Stimulated activated CD4-positive, alpha-beta T cell treated with anti-CD3 and anti-CD28 coated beads, TNF-alpha, amount 100 ng/mL, for 24 hours (primary cell): ENCODE measurements around the gene NDST1.
A peak's percentile ranks its signal among the peaks of the same experiment; 100 is the strongest.
"Not testable (repeated sequence)": the region's sequence is repeated elsewhere in the genome, so short reads cannot be mapped to it uniquely, and the experiment has no call there.

Experiments
- DNase-seq, 3 experiments: peaks; one replicate each; pipeline ENCODE4 v3.0.0-alpha.2; 2020; ENCODE audit warnings: low read depth in 3 of 3

Gene NDST1

GRCh38 chr5:150507474-150508276 lies at the start of gene NDST1:
Gene NDST1, plus strand, starts transcription at chr5:150508131. Its CDS starts 13,124 bp downstream, at chr5:150521255.
- no peak for DNase-seq

- peak; percentile 76 to 84 (median 78) for DNase-seq
Observed at GRCh38 chr5:150458802-150459557, 49.0 kb upstream of the NDST1 start.

- DNase-seq: no peak
Observed at GRCh38 chr5:150460781-150461180, 47.1 kb upstream of the NDST1 start.

GRCh38 chr5:150461231-150461630 lies 46.7 kb upstream of the NDST1 start:
- DNase-seq: no peak

- DNase-seq: no peak
Observed at GRCh38 chr5:150464554-150465012, 43.3 kb upstream of the NDST1 start.

- DNase-seq: no peak
Observed at GRCh38 chr5:150465927-150466326, 42.0 kb upstream of the NDST1 start.

- no peak for DNase-seq
Observed at GRCh38 chr5:150468206-150468605, 39.7 kb upstream of the NDST1 start.

GRCh38 chr5:150469718-150470469 lies 38.0 kb upstream of the NDST1 start:
- DNase-seq: no peak

- no peak for DNase-seq
Observed at GRCh38 chr5:150473673-150474358, 34.1 kb upstream of the NDST1 start.

GRCh38 chr5:150476568-150476967 lies 31.4 kb upstream of the NDST1 start:
- not testable (repeated sequence) for DNase-seq

GRCh38 chr5:150479416-150479815 lies 28.5 kb upstream of the NDST1 start:
- no peak for DNase-seq

- no peak for DNase-seq
Observed at GRCh38 chr5:150481708-150481965, 26.3 kb upstream of the NDST1 start.

GRCh38 chr5:150481972-150482406 lies 25.9 kb upstream of the NDST1 start:
- no peak for DNase-seq

GRCh38 chr5:150484964-150485692 lies 22.8 kb upstream of the NDST1 start:
- DNase-seq: no peak

GRCh38 chr5:150485693-150486401 lies 22.1 kb upstream of the NDST1 start:
- peak in 1 of 3 experiments; percentile 27 for DNase-seq

GRCh38 chr5:150486402-150487198 lies 21.3 kb upstream of the NDST1 start:
- DNase-seq: peak in 1 of 3 experiments; percentile 27

- DNase-seq: no peak
Observed at GRCh38 chr5:150487199-150488061, 20.5 kb upstream of the NDST1 start.

GRCh38 chr5:150488519-150489359 lies 19.2 kb upstream of the NDST1 start:
- no peak for DNase-seq
